ENCODE measurements around the gene KRTAP5-6.

- TF ChIP-seq EZH2 (IDR thresholded peaks at IDR 0.05; ENCODE audit: borderline replicate concordance, insufficient read depth, low read depth, low read length, poor library complexity, severe bottlenecking), result no peak
- TF ChIP-seq, protein P1, sequence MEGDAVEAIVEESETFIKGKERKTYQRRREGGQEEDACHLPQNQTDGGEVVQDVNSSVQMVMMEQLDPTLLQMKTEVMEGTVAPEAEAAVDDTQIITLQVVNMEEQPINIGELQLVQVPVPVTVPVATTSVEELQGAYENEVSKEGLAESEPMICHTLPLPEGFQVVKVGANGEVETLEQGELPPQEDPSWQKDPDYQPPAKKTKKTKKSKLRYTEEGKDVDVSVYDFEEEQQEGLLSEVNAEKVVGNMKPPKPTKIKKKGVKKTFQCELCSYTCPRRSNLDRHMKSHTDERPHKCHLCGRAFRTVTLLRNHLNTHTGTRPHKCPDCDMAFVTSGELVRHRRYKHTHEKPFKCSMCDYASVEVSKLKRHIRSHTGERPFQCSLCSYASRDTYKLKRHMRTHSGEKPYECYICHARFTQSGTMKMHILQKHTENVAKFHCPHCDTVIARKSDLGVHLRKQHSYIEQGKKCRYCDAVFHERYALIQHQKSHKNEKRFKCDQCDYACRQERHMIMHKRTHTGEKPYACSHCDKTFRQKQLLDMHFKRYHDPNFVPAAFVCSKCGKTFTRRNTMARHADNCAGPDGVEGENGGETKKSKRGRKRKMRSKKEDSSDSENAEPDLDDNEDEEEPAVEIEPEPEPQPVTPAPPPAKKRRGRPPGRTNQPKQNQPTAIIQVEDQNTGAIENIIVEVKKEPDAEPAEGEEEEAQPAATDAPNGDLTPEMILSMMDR (IDR thresholded peaks at IDR 0.05), result no peak
Measured at GRCh38 chr11:1668911-1669473, 28.0 kb upstream of the KRTAP5-6 start.

Data from B cell (primary cell).